ENCODE measurements around the gene OPRL1. TPM values are rescaled to one million over a fixed set of nuclear protein-coding genes. Genes with fewer than 3 reads are reported as not detected.

Gene OPRL1
- total RNA-seq, 4 donors from 2014 or later = 0.14 to 0.32 TPM; not detected in 2

DNA sequence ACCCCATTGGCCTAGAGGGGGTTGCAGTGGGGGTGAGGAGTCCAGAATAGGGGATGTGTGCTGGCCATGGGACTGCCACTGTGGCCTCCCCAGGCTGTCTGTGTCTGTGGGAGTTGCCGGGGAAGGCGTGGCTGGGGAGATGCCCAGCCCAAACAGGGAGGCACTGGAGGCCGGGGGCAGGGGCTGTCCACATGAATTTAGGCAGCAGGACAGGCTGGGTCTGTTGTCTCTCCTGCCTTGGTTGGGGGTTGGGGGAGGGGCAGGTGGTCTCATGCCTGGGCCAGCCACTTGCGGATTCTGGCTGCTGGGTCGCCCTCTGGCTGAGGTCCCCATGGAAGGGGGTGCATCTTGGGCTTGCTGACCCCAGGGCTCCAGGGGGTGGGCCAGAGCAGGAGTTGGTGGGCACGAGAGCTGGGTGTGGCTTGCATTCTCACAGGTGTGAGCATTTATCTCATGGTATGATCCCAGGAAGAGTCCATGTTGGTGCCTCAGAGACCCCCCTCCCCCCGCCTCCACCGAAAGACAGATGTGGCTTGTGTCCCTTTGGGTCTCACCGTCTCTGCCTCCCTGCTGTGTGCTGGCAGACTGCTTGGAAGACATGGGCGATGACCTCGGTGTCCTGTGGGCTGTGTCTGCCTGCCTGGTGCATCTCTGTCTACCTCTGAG lies 34.4 kb upstream of the OPRL1 start:
- peaks cover 6 to 17% (median 14%) of the 10 kb centered on the region in 4 donors for H3K4me1 ChIP-seq

DNA sequence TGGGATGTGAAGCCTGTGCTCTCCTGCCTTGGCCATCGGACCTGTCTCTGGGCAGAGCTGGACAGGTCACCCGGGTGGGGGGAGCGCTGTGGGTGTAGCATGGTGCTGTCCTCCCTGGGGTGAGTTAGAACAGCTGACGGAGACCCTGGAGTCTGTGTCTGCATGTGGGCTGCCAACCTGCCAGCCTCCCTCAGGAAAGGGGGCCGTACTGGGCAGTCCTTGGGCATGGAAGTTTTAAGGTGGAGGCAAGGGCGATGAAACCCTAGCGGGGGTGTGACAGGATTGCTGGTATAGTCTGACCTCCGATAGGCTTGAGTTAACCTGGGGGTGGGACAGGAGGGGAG lies 32.9 kb upstream of the OPRL1 start:
- no peak for DNase-seq
- Histone ChIP-seq H3K36me3 (no peaks in the 10 kb centered on the region), H3K27ac (no peak overlapping the region), H3K4me1 (peaks cover 4 to 10% (median 9%) of the 10 kb centered on the region in 4 donors), H3K9me3 (no peaks in the 10 kb centered on the region), H3K27me3 (peaks cover 92% of the 10 kb centered on the region), H3K4me3 (no peak overlapping the region)
- in situ Hi-C loops (cut with MboI; ENCODE audit: low pct_ligation_motif_present in 1 of 4, low pct_unique_long_range_greater_than_20kb in 1 of 4, low sequenced_read_pairs in 3 of 4) (no loop called here), intact Hi-C loops (cut with DNase I; ENCODE audit: low total_unique reads) (no loop called here)
- no peak for TF ChIP-seq POLR2A (IDR thresholded peaks at IDR 0.05)
- TF ChIP-seq, protein P1, sequence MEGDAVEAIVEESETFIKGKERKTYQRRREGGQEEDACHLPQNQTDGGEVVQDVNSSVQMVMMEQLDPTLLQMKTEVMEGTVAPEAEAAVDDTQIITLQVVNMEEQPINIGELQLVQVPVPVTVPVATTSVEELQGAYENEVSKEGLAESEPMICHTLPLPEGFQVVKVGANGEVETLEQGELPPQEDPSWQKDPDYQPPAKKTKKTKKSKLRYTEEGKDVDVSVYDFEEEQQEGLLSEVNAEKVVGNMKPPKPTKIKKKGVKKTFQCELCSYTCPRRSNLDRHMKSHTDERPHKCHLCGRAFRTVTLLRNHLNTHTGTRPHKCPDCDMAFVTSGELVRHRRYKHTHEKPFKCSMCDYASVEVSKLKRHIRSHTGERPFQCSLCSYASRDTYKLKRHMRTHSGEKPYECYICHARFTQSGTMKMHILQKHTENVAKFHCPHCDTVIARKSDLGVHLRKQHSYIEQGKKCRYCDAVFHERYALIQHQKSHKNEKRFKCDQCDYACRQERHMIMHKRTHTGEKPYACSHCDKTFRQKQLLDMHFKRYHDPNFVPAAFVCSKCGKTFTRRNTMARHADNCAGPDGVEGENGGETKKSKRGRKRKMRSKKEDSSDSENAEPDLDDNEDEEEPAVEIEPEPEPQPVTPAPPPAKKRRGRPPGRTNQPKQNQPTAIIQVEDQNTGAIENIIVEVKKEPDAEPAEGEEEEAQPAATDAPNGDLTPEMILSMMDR (IDR thresholded peaks at IDR 0.05) = no peak
- TF ChIP-seq POLR2AphosphoS5 (IDR thresholded peaks at IDR 0.05) = no peak
- no peak for TF ChIP-seq EP300 (IDR thresholded peaks at IDR 0.05; ENCODE audit: low read depth)
- 82% methylated on average over 8 of the region's 8 CpGs; no CpG with 5 or more reads in 1 of the 2 donors for WGBS, 2 donors (ENCODE audit: low coverage in 1 of 2)

More for the DNA sequence above, 34.4 kb upstream of the OPRL1 start:
- H3K27ac ChIP-seq = no peak overlapping the region
- TF ChIP-seq POLR2AphosphoS5 (IDR thresholded peaks at IDR 0.05) (no peak), POLR2A (IDR thresholded peaks at IDR 0.05) (no peak), EP300 (IDR thresholded peaks at IDR 0.05; ENCODE audit: low read depth) (no peak)
- TF ChIP-seq, protein P1 (IDR thresholded peaks at IDR 0.05) = no peak
- 64% methylated on average over 11 of the region's 11 CpGs; no CpG with 5 or more reads in 1 of the 2 donors for WGBS, 2 donors (ENCODE audit: low coverage in 1 of 2)
- H3K9me3 ChIP-seq = no peaks in the 10 kb centered on the region
- peaks cover 92% of the 10 kb centered on the region for H3K27me3 ChIP-seq
- H3K4me3 ChIP-seq = no peak overlapping the region
- intact Hi-C loops (cut with DNase I; ENCODE audit: low total_unique reads) = no loop called here
- in situ Hi-C loops (cut with MboI; ENCODE audit: low pct_ligation_motif_present in 1 of 4, low pct_unique_long_range_greater_than_20kb in 1 of 4, low sequenced_read_pairs in 3 of 4) = no loop called here
- no peak for DNase-seq
- H3K36me3 ChIP-seq = no peaks in the 10 kb centered on the region

DNA sequence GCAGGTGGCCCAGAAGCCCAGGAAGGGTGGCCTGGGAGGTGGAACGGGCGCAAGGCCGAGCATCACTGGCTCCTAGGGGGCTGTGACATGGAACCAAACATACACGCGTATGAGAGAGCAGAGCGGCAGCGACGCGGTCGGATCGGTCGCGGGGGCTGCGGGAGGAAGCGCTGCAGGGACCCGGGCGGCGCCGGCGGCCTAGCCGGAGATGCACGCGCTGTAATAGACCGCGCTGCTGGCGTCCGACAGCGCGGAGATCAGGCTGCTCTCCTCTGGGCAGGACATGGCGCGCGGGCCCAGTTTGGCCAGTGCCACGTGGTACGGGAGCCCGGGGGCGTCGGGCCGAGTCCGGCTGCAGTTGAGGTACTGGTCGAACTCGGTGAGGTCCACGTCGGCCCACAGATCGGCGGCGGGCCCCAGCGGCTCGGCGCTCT lies 31.9 kb upstream of the OPRL1 start:
- intact Hi-C loops (cut with DNase I; ENCODE audit: low total_unique reads) = no loop called here
- peaks cover 96% of the 10 kb centered on the region for H3K27me3 ChIP-seq
- TF ChIP-seq POLR2A (IDR thresholded peaks at IDR 0.05) (no peak), EP300 (IDR thresholded peaks at IDR 0.05; ENCODE audit: low read depth) (no peak), POLR2AphosphoS5 (IDR thresholded peaks at IDR 0.05) (no peak)
- TF ChIP-seq, protein P1 (IDR thresholded peaks at IDR 0.05) = no peak
- H3K27ac ChIP-seq = no peak overlapping the region
- in situ Hi-C loops (cut with MboI; ENCODE audit: low pct_ligation_motif_present in 1 of 4, low pct_unique_long_range_greater_than_20kb in 1 of 4, low sequenced_read_pairs in 3 of 4) = no loop called here
- H3K36me3 ChIP-seq = no peaks in the 10 kb centered on the region
- DNase-seq = no peak
- H3K4me3 ChIP-seq = peak overlapping the region in 2 of 4 donors; percentile 1 to 17
- H3K9me3 ChIP-seq = no peaks in the 10 kb centered on the region
- H3K4me1 ChIP-seq = peaks cover 0 to 5% (median 4%) of the 10 kb centered on the region in 4 donors
- 37% methylated on average over 46 of the region's 49 CpGs; no CpG with 5 or more reads in 1 of the 2 donors for WGBS, 2 donors (ENCODE audit: low coverage in 1 of 2)

DNA sequence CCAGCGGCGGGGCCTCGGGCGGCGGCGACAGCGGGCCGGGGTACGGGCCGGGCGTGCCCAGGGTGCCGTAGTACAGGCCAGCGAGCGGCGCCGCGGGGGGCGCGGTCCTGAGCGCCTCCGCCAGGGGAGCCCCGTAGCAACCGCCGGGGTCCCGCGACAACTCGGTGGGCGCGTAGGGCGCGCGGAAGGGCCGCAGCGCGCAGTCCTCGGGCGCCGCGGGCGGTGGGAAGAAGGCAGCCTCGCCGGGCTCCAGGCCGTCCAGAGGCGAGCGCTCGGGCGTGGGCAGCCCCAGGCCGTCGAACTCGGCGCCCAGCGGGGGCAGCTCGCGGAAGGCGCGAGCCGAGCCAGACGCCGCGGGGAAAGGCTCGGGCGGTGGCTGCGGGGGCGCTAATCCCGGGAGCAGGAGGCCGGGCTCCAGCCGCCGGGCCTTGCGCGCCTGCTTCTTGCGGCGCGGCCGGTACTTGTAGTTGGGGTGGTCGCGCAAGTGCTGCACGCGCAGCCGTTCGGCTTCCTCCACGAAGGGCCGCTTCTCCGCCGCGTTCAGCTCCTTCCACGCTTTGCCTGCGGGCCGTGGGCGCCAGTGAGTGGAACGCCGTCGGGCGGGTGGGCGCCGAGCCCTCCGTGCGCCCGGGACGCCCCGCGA lies 31.4 kb upstream of the OPRL1 start:
- Histone ChIP-seq H3K4me1 (peaks cover 0 to 5% (median 4%) of the 10 kb centered on the region in 4 donors), H3K4me3 (peak overlapping the region in 2 of 4 donors; percentile 17 to 30), H3K36me3 (no peaks in the 10 kb centered on the region), H3K9me3 (no peaks in the 10 kb centered on the region), H3K27me3 (peaks cover 98% of the 10 kb centered on the region), H3K27ac (no peak overlapping the region)
- 10% methylated on average over 28 of the region's 101 CpGs; no CpG with 5 or more reads in 1 of the 2 donors for WGBS, 2 donors (ENCODE audit: low coverage in 1 of 2)
- TF ChIP-seq POLR2A (IDR thresholded peaks at IDR 0.05) = no peak
- no peak for TF ChIP-seq EP300 (IDR thresholded peaks at IDR 0.05; ENCODE audit: low read depth)
- TF ChIP-seq, protein P1 (IDR thresholded peaks at IDR 0.05) = no peak
- TF ChIP-seq POLR2AphosphoS5 (IDR thresholded peaks at IDR 0.05) = no peak
- in situ Hi-C loops (cut with MboI; ENCODE audit: low pct_ligation_motif_present in 1 of 4, low pct_unique_long_range_greater_than_20kb in 1 of 4, low sequenced_read_pairs in 3 of 4) (no loop called here), intact Hi-C loops (cut with DNase I; ENCODE audit: low total_unique reads) (no loop called here)
- no peak for DNase-seq
